Skin epidermis (tissue), 12 donors: Measurements from ENCODE around the gene FAM168B.
"Not testable (repeated sequence)": the region's sequence is repeated elsewhere in the genome, so short reads cannot be mapped to it uniquely, and the experiment has no call there.

Experiments
- H3K27ac ChIP-seq, 21 experiments: fragments of 200-600 bp; sonication (generic) in 11 of 21; one replicate each; pipeline ENCODE4 v1.5.0; 2020; ENCODE audit warnings: mild to moderate bottlenecking in 3 of 21, inconsistent platforms in 2 of 21, moderate library complexity in 2 of 21
- H3K4me3 ChIP-seq, 7 experiments: fragments of 200-600 bp; sonication (generic) in 2 of 7; one replicate each; pipeline ENCODE4 v1.5.0; 2020; ENCODE audit warnings: inconsistent platforms in 2 of 7, mild to moderate bottlenecking in 2 of 7, moderate library complexity in 1 of 7

FAM168B gene

GRCh38 chr2:131104487-131105155 is 11.4 kb upstream of the FAM168B start:
- H3K27ac ChIP-seq: peak overlapping the region; percentile 42 to 99 (median 94)
- H3K4me3 ChIP-seq: peak overlapping the region; percentile 70 to 99 (median 91)

GRCh38 chr2:131103165-131103564 is 9.9 kb upstream of the FAM168B start:
- Histone ChIP-seq H3K27ac (peak overlapping the region in 3 of 21 experiments; percentile 44 to 99 (median 97)), H3K4me3 (no peak overlapping the region)

- Histone ChIP-seq H3K4me3 (no peak overlapping the region), H3K27ac (peak overlapping the region in 2 of 21 experiments; percentile 91 to 97)
These were observed 1.4 kb upstream of the FAM168B start for GRCh38 chr2:131094463-131095281.

- H3K4me3 ChIP-seq: peak overlapping the region; percentile 58 to 88 (median 81)
- H3K27ac ChIP-seq: peak overlapping the region; percentile 83 to 98 (median 95)
These were observed 619 bp upstream of the FAM168B start for GRCh38 chr2:131093696-131094462.

GRCh38 chr2:131092458-131093005 is 728 bp downstream of the FAM168B start:
- Histone ChIP-seq H3K4me3 (peak overlapping the region; percentile 58 to 88 (median 81)), H3K27ac (peak overlapping the region; percentile 83 to 98 (median 95))

GRCh38 chr2:131085646-131086045 is 7.6 kb downstream of the FAM168B start:
- Histone ChIP-seq H3K27ac (no peak overlapping the region), H3K4me3 (no peak overlapping the region)

GRCh38 chr2:131081190-131081589 is 12.1 kb downstream of the FAM168B start:
- Histone ChIP-seq H3K27ac (no peak overlapping the region), H3K4me3 (no peak overlapping the region)

- H3K4me3 ChIP-seq, H3K27ac ChIP-seq: not testable (repeated sequence)
These were observed 13.3 kb downstream of the FAM168B start for GRCh38 chr2:131079931-131080330.

GRCh38 chr2:131077966-131078365 is 15.3 kb downstream of the FAM168B start:
- H3K27ac ChIP-seq: no peak overlapping the region
- H3K4me3 ChIP-seq: no peak overlapping the region

- H3K27ac ChIP-seq: peak overlapping the region in 1 of 21 experiments; percentile 14
- no peak overlapping the region for H3K4me3 ChIP-seq
These were observed 15.9 kb downstream of the FAM168B start for GRCh38 chr2:131077182-131077846.

- H3K27ac ChIP-seq: no peak overlapping the region
- H3K4me3 ChIP-seq: no peak overlapping the region
These were observed 16.6 kb downstream of the FAM168B start for GRCh38 chr2:131076707-131077106.

- H3K27ac ChIP-seq, H3K4me3 ChIP-seq: not testable (repeated sequence)
These were observed 17.7 kb downstream of the FAM168B start for GRCh38 chr2:131075578-131075977.

GRCh38 chr2:131068172-131068571 is 25.1 kb downstream of the FAM168B start:
- not testable (repeated sequence) for H3K4me3 ChIP-seq
- H3K27ac ChIP-seq: peak overlapping the region in 2 of 21 experiments; percentile 28 to 44

- peak overlapping the region in 2 of 21 experiments; percentile 28 to 44 for H3K27ac ChIP-seq
- H3K4me3 ChIP-seq: no peak overlapping the region
These were observed 25.7 kb downstream of the FAM168B start for GRCh38 chr2:131067465-131068125.

GRCh38 chr2:131064589-131065512 is 28.4 kb downstream of the FAM168B start:
- no peak overlapping the region for H3K4me3 ChIP-seq
- H3K27ac ChIP-seq: no peak overlapping the region

- Histone ChIP-seq H3K4me3 (no peak overlapping the region), H3K27ac (no peak overlapping the region)
These were observed 29.6 kb downstream of the FAM168B start for GRCh38 chr2:131063501-131064283.

- no peak overlapping the region for H3K4me3 ChIP-seq
- H3K27ac ChIP-seq: peak overlapping the region in 1 of 21 experiments; percentile 5
These were observed 34.3 kb downstream of the FAM168B start for GRCh38 chr2:131058920-131059319.
